Urothelium cell line (cell line): ENCODE data around the gene G6PD.

Source experiments
- DNase-seq: peaks from one replicate; pipeline ENCODE4 v3.0.0; 2011; ENCODE audit warnings: low spot score, mixed read lengths
- FAIRE-seq: peaks from 2 replicates; lab custom pipeline; 2011; peaks lifted over from hg19 to GRCh38; lab: Jason Lieb, UNC

G6PD gene

DNA sequence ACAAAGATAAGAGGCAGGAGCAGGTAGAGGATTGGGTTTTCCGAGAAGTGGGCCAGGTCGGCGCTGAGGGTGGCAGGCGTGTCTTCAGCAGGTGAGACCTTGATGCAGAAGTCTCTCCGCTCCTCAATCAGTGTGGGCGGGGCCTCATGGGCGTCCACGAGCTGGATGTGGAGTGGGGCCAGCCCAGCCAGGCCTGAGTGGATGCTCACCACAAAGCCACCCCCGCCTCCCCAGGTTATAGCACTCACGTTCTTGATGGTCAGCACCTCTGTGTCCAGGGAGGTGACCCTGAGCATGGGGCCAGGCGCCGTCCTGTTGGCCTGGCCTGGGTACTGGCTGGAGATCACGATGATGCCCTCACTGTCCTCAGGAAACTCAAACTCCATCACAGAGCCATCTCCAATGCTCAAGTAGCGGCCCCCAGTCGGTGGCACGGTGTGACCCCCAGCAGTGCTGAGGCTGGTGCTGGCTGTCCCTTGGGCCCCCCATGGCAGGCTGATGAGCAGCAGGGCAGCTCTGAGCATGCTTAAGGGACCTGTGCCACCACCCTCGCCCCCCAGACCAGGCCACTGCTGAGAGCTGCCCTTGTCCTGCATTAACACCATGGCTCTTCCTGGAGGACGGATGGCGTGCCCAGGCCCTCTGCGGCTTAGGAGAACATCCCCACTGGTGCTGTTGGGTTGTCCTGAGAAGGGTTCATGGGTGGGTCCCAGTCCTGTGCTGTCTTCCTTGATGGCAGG, 58.1 kb downstream of the G6PD start:
- DNase-seq, result no peak
- peak; percentile 5 for FAIRE-seq

DNA sequence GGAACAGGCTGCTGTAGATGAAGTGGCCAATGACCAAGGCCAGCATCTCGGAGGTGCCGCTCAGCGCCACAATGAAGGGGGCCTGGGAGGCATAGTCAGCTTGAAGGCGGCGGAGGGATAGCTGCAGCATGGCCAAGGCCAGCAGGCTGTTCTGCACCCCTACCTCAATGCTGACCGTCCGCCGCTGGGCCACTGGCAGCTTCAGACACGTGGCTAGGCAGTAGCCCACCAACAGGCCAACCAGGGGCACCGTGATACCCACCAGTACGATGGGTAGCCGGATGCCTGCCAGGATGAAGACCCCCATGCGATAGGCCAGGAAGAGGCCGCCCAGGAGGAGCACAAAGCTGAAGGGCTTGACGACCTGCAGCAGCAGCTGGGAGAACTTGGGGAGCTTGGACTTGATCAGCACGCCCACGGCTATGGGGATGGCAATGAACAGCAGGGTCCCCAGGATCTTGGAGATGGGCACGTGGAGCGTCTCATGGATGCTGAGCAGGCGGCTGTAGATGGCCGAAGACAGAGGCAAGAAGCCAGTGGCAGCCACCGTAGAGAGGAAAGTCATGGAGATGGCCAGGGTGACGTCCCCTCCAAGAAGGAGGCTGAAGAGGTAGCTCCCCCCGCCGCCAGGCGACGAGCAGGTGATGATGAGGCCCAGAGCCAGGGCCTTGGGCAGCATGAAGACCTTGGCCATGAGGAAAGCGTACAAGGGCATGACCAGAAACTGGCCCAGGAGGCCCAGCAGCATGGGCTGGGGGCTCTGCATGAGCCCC, 58.9 kb downstream of the G6PD start:
- DNase-seq (no peak), FAIRE-seq (no peak)

DNA sequence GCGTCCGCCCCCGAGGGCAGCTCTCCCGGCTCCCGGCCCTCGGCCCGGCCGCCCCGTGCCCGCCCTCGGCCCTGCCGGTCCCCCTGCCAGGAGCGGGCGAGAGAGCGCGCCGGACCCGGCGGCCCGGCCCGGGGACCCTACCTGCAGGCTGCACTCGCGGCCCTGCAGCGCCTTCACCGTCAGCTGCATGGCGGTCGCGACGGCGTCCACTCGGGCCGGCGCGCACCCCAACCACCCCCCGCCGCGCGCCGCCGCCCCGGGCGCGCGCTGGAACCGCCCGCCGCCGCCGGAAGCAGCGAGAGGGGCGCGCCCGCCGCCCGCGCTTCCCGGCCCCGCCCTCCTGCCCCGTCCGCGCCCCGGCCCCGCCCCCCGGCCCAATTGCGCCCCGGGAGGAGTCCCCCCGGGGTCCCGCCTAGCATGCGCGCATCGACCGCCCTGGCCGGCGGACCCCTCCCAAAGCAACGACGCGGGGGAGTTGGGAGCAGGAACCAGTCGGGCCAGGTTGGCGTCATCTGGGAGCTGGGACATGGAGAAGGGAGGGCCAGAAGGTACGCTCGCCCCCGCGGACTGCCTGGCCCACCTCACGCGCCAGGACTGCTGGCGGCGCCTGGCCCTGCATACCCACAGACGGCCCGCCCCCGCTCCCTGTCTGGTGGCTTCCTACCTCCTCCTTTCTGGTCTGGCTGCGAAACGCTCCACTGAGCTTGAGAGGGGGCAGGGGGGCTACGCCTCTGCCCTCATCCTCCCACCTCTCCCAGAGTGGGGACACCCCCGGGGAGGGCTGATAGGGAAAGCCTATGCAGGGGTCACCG, 60.0 kb downstream of the G6PD start, which contains the start of gene UBL4A:
Gene UBL4A, minus strand, starts transcription at position 220 of the 812 bp plus-strand sequence. Its CDS starts 31 bp downstream, at position 189.
- FAIRE-seq (no peak), DNase-seq (peak; percentile 80)

DNA sequence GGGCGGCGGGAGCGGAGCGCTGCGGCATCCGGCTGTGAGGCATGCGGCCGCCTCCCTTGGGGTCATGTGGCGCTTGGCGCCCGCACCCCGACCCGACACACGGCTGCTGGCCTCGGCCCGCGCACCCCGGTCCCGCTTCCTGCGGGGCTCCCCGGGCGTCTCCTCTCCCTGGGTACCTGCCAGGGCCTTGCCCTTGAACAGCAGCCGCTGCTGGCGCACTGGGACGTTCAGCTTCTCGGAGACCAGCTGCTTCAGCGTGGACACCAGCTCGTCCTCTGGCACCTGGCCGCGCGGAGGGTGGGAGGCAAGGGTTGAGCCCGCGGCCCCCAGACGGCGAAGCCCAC, 60.6 kb downstream of the G6PD start:
- DNase-seq (peak; percentile 17), FAIRE-seq (no peak)

DNA sequence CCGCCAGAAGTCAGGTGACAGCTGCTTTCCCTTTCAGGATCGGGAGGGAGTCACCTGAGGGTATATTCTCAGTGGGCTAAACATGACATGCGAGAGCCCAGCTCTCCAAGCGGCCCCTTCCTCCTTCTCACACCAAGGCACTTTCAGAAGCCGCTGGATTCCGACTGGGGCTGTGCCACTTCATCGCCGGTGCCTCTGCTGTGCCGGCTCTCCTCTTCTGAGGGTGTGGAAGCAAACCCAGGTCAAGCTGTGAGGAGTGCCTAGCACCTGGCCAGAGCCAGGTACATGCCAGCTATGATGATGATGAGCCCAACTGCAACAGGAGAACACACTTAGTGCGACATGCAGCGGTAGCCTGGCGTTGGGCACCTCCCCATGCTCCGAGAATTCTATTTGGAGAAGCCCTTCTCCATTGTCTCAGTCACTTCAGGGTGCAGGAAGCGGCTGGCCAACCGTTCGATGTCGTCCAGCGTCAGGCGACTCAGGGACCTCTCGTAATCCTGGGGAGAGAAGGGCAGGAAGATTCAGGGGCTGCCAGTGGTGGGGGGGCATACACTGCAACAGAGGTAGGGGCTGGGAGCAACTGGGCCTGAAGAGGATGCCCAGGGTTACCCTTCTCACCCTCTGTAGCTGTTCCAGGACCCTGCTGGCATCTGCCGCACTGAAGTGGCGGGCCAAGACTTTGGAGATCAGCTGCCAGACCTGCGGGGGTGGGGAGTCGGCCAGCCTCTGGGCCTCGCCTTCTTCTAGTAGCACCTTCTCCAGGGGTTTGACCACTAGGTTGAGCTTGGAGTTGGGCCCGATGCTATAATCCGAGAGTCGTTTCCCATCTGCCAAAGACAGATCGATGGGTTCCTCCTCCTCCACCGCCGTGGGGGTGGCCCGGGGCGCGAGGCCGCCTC, 61.2 kb downstream of the G6PD start:
- no peak for DNase-seq
- FAIRE-seq, result no peak

DNA sequence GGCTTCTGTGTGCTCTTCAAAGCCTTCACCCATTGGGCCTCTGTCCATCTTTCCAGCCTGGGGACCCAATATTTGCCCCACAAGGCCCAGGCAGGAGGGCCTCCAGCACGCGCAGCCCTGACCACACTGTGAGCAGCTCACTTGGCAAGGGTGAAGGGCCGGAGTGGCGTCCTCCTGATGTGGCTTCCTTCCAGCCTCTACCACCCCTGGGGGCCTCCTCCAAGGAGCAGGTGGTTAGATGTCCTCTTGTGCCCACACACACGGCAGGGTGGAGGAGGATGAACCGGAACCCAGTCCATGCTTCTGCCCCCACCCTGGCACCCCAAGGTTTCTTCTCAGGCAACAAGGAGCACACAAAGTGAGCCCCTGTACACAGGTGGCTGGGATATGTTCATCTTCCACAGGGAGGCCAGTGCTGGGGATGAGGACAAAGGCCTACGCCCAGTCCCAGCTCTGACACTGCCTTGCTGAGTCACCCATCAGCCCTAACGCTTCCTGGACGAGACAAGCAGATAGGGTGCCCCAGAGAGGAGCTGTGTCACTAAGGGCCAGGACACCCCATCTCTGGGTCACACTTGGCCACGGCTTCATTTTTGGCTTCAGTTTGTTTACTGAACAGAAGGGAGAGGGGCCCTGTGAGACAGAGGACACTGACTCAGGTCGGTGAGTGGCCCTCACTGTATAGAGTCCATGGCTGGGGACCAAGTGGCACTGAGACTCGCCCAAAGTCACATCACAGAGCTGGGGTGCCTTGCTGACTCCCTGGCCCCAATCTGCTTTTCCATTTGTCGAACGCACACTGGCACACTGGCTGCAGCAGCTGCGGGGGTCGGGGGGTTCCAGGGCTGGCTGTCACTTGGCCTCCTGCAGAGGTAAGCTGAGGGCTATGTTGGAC, 62.1 kb downstream of the G6PD start:
- no peak for DNase-seq
- FAIRE-seq, result no peak

DNA sequence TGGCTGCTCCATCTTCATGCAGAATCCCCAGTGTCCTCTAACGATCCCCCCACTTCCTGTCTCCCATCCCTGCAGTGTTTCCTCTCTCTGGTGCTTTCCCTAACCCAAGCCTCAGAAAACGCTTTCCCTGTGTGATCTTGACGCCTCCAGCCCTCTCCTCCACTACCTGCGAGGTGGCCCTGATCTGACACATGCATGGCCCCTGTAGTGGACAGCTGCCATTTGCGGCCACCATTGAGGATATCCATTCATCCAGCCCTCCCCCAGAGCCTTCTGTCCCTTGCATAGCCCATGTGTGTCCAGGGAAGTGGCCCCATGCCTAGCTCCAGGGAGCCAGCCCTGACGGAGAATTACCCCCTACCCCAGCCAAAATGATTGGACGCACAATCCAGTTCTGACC, 63.3 kb downstream of the G6PD start:
- FAIRE-seq (no peak), DNase-seq (no peak)

DNA sequence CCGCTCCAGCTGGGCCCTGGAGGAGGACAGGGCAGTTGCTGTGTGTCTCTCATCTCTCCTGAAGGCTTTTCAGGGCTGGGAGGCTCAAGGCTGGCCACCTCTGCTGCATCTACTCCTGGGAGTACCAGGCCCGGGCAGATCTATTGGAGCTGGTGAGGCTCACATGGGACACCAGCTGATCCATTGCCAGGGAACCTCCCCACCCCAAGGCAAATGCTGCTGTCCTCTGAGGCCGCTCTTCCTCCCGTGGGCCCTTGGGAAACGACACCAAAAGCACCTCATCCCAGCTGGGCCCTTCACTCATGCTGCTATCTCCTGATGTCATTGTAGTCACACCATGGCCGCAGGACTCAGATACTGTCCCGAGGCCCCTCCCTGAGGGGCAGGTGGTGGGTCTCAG, 63.9 kb downstream of the G6PD start:
- no peak for DNase-seq
- no peak for FAIRE-seq

DNA sequence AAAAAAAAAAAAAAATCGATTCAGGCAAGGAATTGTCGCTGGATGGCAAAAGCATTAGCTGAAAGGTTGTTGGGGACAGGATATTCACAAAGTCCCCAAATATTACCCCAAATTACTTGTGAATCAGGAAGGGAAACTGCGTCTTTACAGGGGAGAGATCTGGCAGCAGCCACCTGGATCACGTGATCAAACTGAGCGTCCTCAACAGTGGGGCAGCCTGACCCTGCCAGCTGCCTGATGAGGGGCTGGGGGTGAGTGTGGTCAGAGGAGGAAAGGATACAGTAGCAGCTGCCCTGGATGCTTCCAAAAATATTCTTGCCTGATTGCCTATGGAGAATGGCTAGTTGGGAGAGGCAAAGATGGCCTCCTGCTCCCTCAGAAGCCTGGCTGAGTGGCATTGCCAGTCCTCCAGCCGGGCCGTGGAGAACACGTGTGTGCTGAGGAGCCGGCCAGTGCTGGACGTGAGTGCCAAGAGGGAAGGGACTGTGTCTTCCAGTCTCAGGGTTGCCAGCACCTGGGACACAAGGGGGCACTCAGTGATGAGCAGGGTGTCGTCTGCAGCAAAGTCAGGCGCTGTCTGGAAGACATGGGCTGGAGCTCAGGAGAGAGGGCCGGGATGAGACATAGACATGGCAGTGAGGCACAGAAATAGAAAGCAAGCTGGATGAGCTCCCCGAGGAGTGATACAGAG, 64.6 kb downstream of the G6PD start:
- DNase-seq (no peak), FAIRE-seq (no peak)
